ENCODE data around the gene POLR1A. TPM values are rescaled to one million over a fixed set of nuclear protein-coding genes. Genes with fewer than 3 reads are reported as not detected.

The POLR1A gene
- total RNA-seq, 1 experiment from 2014 or later, result 62.7 TPM

DNA sequence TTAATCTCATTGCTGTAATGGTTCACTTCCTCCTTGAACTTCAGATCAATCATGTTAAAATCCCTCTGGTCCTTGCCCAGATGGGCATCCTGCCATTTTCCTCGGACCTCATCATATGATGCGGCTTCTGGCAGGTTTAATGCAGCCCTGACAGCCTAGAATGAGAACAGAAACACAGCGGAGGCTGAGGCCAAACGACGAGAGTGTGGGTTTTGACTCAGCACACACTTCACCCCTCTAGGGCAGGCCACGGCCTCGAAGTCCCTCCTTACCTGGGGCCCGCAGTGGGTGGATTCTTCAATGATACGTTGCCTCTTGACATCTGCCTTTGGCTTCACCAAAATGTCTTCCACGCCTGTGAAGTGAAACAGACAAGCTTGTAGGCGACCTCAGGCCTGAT, 56.8 kb downstream of the POLR1A start:
- Histone ChIP-seq H2AK5ac (ENCODE audit: insufficient read length, low read length) (no peak overlapping the region), H3K56ac (ENCODE audit: insufficient read length, low read depth, low read length) (no peak overlapping the region), H3K9ac (ENCODE audit: extremely low read depth, insufficient read length, low read length) (no peak overlapping the region), H4K8ac (replicated peaks; ENCODE audit: insufficient read length, low read depth, low read length) (no peak overlapping the region), H2AFZ (ENCODE audit: low read length) (no peak overlapping the region), H3K9me3 (ENCODE audit: control insufficient read depth, low read depth, low read length) (no peaks in the 10 kb centered on the region), H4K20me1 (ENCODE audit: control insufficient read depth, insufficient read depth, insufficient read length) (no peaks in the 10 kb centered on the region), H3K4me2 (ENCODE audit: insufficient read depth, insufficient read length, low read length) (no peak overlapping the region), H3K79me1 (ENCODE audit: insufficient read depth, low read depth, low read length, poor library complexity, severe bottlenecking) (no peaks in the 10 kb centered on the region), H2BK12ac (ENCODE audit: insufficient read length, low read depth, low read length) (no peak overlapping the region), H2BK120ac (ENCODE audit: low read depth, low read length, poor library complexity, severe bottlenecking) (no peak overlapping the region), H2BK20ac (ENCODE audit: low read depth, low read length, poor library complexity, severe bottlenecking) (no peak overlapping the region), H3K23me2 (ENCODE audit: insufficient read length, low read depth, low read length, poor library complexity, severe bottlenecking) (no peaks in the 10 kb centered on the region), H3K4me1 (ENCODE audit: insufficient read depth, low read length) (no peaks in the 10 kb centered on the region), H3K18ac (ENCODE audit: insufficient read length, low read depth, low read length) (no peak overlapping the region), H4K91ac (ENCODE audit: insufficient read length, low read depth, low read length) (no peak overlapping the region), H3K4ac (ENCODE audit: low read depth, low read length) (no peak overlapping the region), H3K23ac (ENCODE audit: insufficient read length, low read depth, low read length) (no peak overlapping the region), H4K5ac (ENCODE audit: insufficient read length, low read depth, low read length) (no peak overlapping the region), H2BK5ac (ENCODE audit: insufficient read length, low read length) (no peak overlapping the region), H3K14ac (ENCODE audit: insufficient read depth, low read length) (no peak overlapping the region), H3K79me2 (ENCODE audit: insufficient read depth, low read length) (no peaks in the 10 kb centered on the region), H3T11ph (ENCODE audit: low read length) (no peak overlapping the region), H3K27me3 (ENCODE audit: insufficient read depth, low read length) (no peaks in the 10 kb centered on the region), H3K27ac (ENCODE audit: insufficient read length, low read depth, low read length) (no peak overlapping the region), H2BK15ac (ENCODE audit: low read depth, low read length) (no peak overlapping the region)
- no peak for TF ChIP-seq CTCF (conservative IDR thresholded peaks at IDR 0.05)
- Mint-ChIP-seq H3K4me3 (no peak overlapping the region), H3K36me3 (ENCODE audit: insufficient read depth in 1 of 3, low read depth in 3 of 3) (peaks cover 49 to 88% (median 69%) of the 10 kb centered on the region in 3 experiments; a peak in 6 of 7 replicates), H3K27me3 (ENCODE audit: low read depth) (no peaks in the 10 kb centered on the region), H3K27ac (no peak overlapping the region), H3K9me3 (no peaks in the 10 kb centered on the region; a peak in 1 of 5 replicates), H3K4me1 (no peaks in the 10 kb centered on the region)
- WGBS (ENCODE audit: extremely low coverage, insufficient read length, low lambda C conversion rate), result no CpG with 5 or more reads among the region's 11 CpGs
- DNase-seq, result peak; percentile 10
